ENCODE measurements around the gene KCNIP3. TPM values are rescaled to one million over a fixed set of nuclear protein-coding genes. Genes with fewer than 3 reads are reported as not detected.

Gene KCNIP3
- total and polyA plus RNA-seq, 9 of the 15 experiments (the other 6 are each of a cell fraction or from before 2014, with no cell fraction given) = 0.04 TPM; not detected in 8

DNA sequence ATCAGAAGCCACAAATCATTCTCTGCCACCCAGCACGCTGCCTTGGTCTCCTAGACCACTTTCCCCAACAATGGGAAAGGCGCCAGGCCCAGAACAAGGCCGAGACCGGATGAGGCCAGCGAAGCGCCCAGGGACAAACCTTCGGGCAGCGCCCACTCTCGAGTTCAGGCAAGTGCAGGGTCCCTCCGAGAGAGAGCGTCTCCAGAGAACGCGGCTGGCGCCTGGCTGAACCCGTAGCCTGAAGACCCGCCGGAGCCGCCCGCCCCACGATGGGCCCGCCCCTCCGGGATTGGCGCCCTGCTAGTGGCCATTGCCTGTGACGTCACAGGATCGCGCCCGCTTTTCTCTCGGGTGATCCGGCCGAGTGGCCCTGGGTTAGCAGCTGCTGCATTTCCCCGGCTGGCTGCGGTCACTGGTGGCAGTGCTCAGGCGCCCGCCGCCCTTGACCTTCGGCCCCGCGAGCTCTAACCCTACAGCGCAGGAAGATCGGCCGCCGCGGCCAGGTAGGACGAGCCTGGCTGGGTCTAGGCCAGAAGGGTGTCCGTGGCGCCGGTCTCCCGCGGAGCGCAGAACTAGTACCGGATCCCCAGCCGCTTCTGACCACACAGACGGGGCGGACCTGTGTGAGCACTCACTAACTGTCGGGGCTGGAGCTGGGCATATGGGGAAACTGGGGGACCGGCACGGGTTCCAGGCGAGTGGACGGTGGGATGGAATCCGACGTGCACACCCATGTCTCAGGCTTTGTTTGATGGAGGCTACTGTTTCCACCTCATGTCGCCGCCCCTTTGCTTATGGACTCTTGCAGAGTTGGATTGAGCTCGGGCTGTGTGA, 105.4 kb downstream of the KCNIP3 start, which contains the start of gene FAHD2A (continued):
- TF ChIP-seq, protein P1, sequence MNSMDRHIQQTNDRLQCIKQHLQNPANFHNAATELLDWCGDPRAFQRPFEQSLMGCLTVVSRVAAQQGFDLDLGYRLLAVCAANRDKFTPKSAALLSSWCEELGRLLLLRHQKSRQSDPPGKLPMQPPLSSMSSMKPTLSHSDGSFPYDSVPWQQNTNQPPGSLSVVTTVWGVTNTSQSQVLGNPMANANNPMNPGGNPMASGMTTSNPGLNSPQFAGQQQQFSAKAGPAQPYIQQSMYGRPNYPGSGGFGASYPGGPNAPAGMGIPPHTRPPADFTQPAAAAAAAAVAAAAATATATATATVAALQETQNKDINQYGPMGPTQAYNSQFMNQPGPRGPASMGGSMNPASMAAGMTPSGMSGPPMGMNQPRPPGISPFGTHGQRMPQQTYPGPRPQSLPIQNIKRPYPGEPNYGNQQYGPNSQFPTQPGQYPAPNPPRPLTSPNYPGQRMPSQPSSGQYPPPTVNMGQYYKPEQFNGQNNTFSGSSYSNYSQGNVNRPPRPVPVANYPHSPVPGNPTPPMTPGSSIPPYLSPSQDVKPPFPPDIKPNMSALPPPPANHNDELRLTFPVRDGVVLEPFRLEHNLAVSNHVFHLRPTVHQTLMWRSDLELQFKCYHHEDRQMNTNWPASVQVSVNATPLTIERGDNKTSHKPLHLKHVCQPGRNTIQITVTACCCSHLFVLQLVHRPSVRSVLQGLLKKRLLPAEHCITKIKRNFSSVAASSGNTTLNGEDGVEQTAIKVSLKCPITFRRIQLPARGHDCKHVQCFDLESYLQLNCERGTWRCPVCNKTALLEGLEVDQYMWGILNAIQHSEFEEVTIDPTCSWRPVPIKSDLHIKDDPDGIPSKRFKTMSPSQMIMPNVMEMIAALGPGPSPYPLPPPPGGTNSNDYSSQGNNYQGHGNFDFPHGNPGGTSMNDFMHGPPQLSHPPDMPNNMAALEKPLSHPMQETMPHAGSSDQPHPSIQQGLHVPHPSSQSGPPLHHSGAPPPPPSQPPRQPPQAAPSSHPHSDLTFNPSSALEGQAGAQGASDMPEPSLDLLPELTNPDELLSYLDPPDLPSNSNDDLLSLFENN (IDR thresholded peaks at IDR 0.05; ENCODE audit: low read depth in 2 of 2, low read length in 2 of 2) = peak in 1 of 2 experiments; percentile 19; a peak in 1 of 4 replicates
- TF ChIP-seq, protein P2, sequence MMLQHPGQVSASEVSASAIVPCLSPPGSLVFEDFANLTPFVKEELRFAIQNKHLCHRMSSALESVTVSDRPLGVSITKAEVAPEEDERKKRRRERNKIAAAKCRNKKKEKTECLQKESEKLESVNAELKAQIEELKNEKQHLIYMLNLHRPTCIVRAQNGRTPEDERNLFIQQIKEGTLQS (IDR thresholded peaks at IDR 0.05) = peak; percentile 67
- TF ChIP-seq, protein P2 (CRISPR knock-in tag; conservative IDR thresholded peaks at IDR 0.05) = no peak
- no peak for TF ChIP-seq BCL6 (CRISPR knock-in tag; IDR thresholded peaks at IDR 0.05)
- TF ChIP-seq CXXC5 (CRISPR knock-in tag; IDR thresholded peaks at IDR 0.05) = peak; percentile 54
- TF ChIP-seq POLR2B (IDR thresholded peaks at IDR 0.05; ENCODE audit: low read depth, partially characterized antibody) = peak; percentile 79
- TF ChIP-seq, protein P3, sequence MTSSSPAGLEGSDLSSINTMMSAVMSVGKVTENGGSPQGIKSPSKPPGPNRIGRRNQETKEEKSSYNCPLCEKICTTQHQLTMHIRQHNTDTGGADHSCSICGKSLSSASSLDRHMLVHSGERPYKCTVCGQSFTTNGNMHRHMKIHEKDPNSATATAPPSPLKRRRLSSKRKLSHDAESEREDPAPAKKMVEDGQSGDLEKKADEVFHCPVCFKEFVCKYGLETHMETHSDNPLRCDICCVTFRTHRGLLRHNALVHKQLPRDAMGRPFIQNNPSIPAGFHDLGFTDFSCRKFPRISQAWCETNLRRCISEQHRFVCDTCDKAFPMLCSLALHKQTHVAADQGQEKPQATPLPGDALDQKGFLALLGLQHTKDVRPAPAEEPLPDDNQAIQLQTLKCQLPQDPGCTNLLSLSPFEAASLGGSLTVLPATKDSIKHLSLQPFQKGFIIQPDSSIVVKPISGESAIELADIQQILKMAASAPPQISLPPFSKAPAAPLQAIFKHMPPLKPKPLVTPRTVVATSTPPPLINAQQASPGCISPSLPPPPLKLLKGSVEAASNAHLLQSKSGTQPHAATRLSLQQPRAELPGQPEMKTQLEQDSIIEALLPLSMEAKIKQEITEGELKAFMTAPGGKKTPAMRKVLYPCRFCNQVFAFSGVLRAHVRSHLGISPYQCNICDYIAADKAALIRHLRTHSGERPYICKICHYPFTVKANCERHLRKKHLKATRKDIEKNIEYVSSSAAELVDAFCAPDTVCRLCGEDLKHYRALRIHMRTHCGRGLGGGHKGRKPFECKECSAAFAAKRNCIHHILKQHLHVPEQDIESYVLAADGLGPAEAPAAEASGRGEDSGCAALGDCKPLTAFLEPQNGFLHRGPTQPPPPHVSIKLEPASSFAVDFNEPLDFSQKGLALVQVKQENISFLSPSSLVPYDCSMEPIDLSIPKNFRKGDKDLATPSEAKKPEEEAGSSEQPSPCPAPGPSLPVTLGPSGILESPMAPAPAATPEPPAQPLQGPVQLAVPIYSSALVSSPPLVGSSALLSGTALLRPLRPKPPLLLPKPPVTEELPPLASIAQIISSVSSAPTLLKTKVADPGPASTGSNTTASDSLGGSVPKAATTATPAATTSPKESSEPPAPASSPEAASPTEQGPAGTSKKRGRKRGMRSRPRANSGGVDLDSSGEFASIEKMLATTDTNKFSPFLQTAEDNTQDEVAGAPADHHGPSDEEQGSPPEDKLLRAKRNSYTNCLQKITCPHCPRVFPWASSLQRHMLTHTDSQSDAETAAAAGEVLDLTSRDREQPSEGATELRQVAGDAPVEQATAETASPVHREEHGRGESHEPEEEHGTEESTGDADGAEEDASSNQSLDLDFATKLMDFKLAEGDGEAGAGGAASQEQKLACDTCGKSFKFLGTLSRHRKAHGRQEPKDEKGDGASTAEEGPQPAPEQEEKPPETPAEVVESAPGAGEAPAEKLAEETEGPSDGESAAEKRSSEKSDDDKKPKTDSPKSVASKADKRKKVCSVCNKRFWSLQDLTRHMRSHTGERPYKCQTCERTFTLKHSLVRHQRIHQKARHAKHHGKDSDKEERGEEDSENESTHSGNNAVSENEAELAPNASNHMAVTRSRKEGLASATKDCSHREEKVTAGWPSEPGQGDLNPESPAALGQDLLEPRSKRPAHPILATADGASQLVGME (CRISPR knock-in tag; IDR thresholded peaks at IDR 0.05) = 0 out of 2 replicates have a peak, but pooled peaks have one; percentile 49
- TF ChIP-seq, protein P4, sequence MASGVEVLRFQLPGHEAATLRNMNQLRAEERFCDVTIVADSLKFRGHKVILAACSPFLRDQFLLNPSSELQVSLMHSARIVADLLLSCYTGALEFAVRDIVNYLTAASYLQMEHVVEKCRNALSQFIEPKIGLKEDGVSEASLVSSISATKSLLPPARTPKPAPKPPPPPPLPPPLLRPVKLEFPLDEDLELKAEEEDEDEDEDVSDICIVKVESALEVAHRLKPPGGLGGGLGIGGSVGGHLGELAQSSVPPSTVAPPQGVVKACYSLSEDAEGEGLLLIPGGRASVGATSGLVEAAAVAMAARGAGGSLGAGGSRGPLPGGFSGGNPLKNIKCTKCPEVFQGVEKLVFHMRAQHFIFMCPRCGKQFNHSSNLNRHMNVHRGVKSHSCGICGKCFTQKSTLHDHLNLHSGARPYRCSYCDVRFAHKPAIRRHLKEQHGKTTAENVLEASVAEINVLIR (CRISPR knock-in tag; IDR thresholded peaks at IDR 0.05) = peak; percentile 92
- TF ChIP-seq, protein P5, sequence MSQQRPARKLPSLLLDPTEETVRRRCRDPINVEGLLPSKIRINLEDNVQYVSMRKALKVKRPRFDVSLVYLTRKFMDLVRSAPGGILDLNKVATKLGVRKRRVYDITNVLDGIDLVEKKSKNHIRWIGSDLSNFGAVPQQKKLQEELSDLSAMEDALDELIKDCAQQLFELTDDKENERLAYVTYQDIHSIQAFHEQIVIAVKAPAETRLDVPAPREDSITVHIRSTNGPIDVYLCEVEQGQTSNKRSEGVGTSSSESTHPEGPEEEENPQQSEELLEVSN (IDR thresholded peaks at IDR 0.05; ENCODE audit: borderline replicate concordance in 1 of 2, extremely low read depth in 1 of 2, insufficient read depth in 1 of 2, insufficient read length in 1 of 2, low read depth in 1 of 2, low read length in 1 of 2, poor library complexity in 1 of 2, severe bottlenecking in 1 of 2) = peak in 1 of 2 experiments; percentile 49
- 0 out of 2 replicates have a peak, but pooled peaks have one; percentile 43 for TF ChIP-seq CHCHD3 (CRISPR knock-in tag; IDR thresholded peaks at IDR 0.05)
- TF ChIP-seq NR2C2 (CRISPR knock-in tag; IDR thresholded peaks at IDR 0.05) = no peak
- peak; percentile 87 for TF ChIP-seq NR2C2 (tag; IDR thresholded peaks at IDR 0.05)

All from K562 (cell line).